Esophagus muscularis mucosa (tissue), 3 donors: ENCODE data around the gene ARAP3.

Experiments used
- POLR2A ChIP-seq: fragments of 450-650 bp; IDR thresholded peaks from one replicate; pipeline ENCODE4 v1.6.1; 2017; ENCODE audit warnings: antibody characterized with exemption, moderate library complexity, mild to moderate bottlenecking, low read depth
- POLR2AphosphoS5 ChIP-seq, 2 donors: sonication (generic); formaldehyde crosslinking; IDR thresholded peaks; one replicate each; pipeline ENCODE4 v1.6.1; 2017; ENCODE audit warnings: antibody characterized with exemption in 2 of 2
- TF ChIP-seq, protein P1 (sequence below), 3 experiments: fragments of 200-600 bp in 2 of 3; fragments of 450-650 bp in 1 of 3; sonication (generic) in 2 of 3; IDR thresholded peaks; one replicate each; pipeline ENCODE4 v1.5.1; 2017 to 2019; ENCODE audit warnings: antibody characterized with exemption in 3 of 3, mild to moderate bottlenecking in 2 of 3, moderate library complexity in 1 of 3

DNA sequence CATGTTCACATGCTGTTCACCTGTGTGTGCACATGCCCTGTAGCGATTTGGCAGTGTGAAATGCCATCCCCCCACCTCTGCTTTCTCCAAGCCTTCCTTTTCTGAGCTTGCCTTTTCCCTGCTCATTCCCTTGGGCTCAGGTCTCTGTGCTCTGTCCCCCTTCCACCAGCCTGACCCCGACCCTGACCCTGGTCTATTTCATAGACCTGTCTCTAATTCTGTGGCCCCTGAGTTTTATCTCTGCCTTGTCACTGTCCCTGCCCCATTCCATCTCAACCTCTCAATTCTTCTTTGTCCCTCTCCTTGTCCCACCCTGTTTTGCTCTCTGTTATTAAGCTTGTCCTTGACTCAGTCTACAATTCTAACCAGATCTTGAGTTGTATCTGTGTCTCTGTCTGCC, 735 bp downstream of the ARAP3 start:
- no peak for TF ChIP-seq POLR2A
- TF ChIP-seq, protein P1, sequence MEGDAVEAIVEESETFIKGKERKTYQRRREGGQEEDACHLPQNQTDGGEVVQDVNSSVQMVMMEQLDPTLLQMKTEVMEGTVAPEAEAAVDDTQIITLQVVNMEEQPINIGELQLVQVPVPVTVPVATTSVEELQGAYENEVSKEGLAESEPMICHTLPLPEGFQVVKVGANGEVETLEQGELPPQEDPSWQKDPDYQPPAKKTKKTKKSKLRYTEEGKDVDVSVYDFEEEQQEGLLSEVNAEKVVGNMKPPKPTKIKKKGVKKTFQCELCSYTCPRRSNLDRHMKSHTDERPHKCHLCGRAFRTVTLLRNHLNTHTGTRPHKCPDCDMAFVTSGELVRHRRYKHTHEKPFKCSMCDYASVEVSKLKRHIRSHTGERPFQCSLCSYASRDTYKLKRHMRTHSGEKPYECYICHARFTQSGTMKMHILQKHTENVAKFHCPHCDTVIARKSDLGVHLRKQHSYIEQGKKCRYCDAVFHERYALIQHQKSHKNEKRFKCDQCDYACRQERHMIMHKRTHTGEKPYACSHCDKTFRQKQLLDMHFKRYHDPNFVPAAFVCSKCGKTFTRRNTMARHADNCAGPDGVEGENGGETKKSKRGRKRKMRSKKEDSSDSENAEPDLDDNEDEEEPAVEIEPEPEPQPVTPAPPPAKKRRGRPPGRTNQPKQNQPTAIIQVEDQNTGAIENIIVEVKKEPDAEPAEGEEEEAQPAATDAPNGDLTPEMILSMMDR (IDR thresholded peaks at IDR 0.05): no peak
- TF ChIP-seq POLR2AphosphoS5 (IDR thresholded peaks at IDR 0.05): no peak
